Measurements from ENCODE around the gene THBS2.

DNA sequence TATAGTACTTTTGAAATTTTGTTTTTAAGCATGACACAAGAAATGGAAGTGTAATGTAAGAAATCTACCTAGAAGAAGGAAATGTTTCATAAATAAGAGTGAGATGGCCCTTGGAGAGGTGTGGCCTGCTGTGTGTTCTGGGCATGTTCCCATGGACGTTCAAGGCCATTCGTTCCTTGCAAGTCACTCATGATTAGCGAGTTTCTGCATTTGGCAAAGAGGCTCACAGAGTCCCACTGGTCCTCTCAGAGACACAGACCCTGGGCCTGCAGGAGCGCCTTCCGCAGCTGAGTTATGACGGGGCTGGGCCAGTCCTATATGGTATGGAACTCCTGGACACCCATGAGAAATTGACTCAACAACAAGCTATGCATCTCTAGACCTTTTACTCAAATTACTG is 7.2 kb downstream of the THBS2 start:
- TF ChIP-seq, protein P1, sequence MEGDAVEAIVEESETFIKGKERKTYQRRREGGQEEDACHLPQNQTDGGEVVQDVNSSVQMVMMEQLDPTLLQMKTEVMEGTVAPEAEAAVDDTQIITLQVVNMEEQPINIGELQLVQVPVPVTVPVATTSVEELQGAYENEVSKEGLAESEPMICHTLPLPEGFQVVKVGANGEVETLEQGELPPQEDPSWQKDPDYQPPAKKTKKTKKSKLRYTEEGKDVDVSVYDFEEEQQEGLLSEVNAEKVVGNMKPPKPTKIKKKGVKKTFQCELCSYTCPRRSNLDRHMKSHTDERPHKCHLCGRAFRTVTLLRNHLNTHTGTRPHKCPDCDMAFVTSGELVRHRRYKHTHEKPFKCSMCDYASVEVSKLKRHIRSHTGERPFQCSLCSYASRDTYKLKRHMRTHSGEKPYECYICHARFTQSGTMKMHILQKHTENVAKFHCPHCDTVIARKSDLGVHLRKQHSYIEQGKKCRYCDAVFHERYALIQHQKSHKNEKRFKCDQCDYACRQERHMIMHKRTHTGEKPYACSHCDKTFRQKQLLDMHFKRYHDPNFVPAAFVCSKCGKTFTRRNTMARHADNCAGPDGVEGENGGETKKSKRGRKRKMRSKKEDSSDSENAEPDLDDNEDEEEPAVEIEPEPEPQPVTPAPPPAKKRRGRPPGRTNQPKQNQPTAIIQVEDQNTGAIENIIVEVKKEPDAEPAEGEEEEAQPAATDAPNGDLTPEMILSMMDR (IDR thresholded peaks at IDR 0.05), result no peak
- no peak for TF ChIP-seq POLR2A (IDR thresholded peaks at IDR 0.05)
